K562 (cell line): ENCODE measurements around the gene UBAC2. TPM values are rescaled to one million over a fixed set of nuclear protein-coding genes. Genes with fewer than 3 reads are reported as not detected.

Experiments used
- CREM ChIP-seq: IDR thresholded peaks from 2 replicates; pipeline ENCODE4 v1.6.1; 2014; ENCODE audit warnings: antibody characterized with exemption, low read depth
- ELF1 ChIP-seq: fragments of 200-800 bp; sonication (Bioruptor generic); IDR thresholded peaks from 2 replicates; pipeline ENCODE4 v1.6.1; 2016; ENCODE audit warnings: missing genetic modification characterization, missing compliant biosample characterization
- EP400 ChIP-seq: fragments of 450-650 bp; IDR thresholded peaks from 2 replicates; pipeline ENCODE4 v1.6.1; 2017; ENCODE audit warnings: antibody characterized with exemption, mild to moderate bottlenecking, moderate library complexity
- JUND ChIP-seq, 2 experiments: IDR thresholded peaks; 2 replicates in 1 of 2; 3 replicates in 1 of 2; pipeline ENCODE4 v1.6.1; 2011; ENCODE audit warnings: borderline replicate concordance in 2 of 2, low read depth in 2 of 2, low read length in 2 of 2, improper control_type of control experiment in 1 of 2, missing biosample characterization in 1 of 2, missing genetic modification characterization in 1 of 2, missing genetic modification reagents in 1 of 2
- KDM1A ChIP-seq, 2 experiments: fragments of 450-650 bp; IDR thresholded peaks; 2 replicates each; pipeline ENCODE4 v1.6.1; 2016; ENCODE audit warnings: mild to moderate bottlenecking in 2 of 2
- KLF16 ChIP-seq: IDR thresholded peaks from 2 replicates; pipeline ENCODE4 v1.6.1; 2016; ENCODE audit warnings: antibody characterized with exemption
- NFYB ChIP-seq: IDR thresholded peaks from 2 replicates; pipeline ENCODE4 v1.6.1; 2011; ENCODE audit warnings: mild to moderate bottlenecking, moderate library complexity; ENCODE audit not compliant: insufficient read length; ENCODE audit errors: extremely low read depth
- TCF3 ChIP-seq: sonication (generic); formaldehyde crosslinking; IDR thresholded peaks from 2 replicates; pipeline ENCODE4 v1.4.0; 2020; ENCODE audit warnings: mild to moderate bottlenecking, missing genetic modification reagents
- TCF7 ChIP-seq: sonication (generic); IDR thresholded peaks from 2 replicates; pipeline ENCODE4 v1.6.1; 2016; ENCODE audit warnings: antibody characterized with exemption, borderline replicate concordance
- ZEB2 ChIP-seq: fragments of 450-650 bp; IDR thresholded peaks from 2 replicates; pipeline ENCODE4 v1.6.1; 2016
- ZFP36 ChIP-seq: fragments of 150-350 bp; IDR thresholded peaks from 2 replicates; pipeline ENCODE4 v1.6.1; 2018; ENCODE audit warnings: low read length, low read depth; ENCODE audit not compliant: partially characterized antibody
- ZNF124 ChIP-seq: sonication (generic); formaldehyde crosslinking; IDR thresholded peaks from 2 replicates; pipeline ENCODE4 v1.8.1; 2022; ENCODE audit warnings: missing genetic modification reagents
- ZNF57 ChIP-seq: fragments of 450-650 bp; formaldehyde crosslinking; IDR thresholded peaks from 2 replicates; pipeline ENCODE4 v1.4.0; 2020; ENCODE audit warnings: mild to moderate bottlenecking, moderate library complexity
- polyA plus RNA-seq, 8 experiments: library from polyadenylated mRNA; depleted of rRNA in 4 of 8; stranded (reverse) in 5 of 8; unstranded in 3 of 8; fragments of >200 nt; fragmentation: Nextera tagmentation in 2 of 8; fragmentation: Illumina TruSeq in 1 of 8; extraction: Ambion mirVana in 2 of 8; extraction: Trizol in 1 of 8; gene quantifications; 2 replicates each; pipeline versions ENCODE4 v1.2.1 to v1.2.3, GENCODE V29; 2011 to 2014; ENCODE audit warnings: inconsistent platforms in 1 of 8, missing spikeins in 1 of 8
- total RNA-seq, 7 experiments: library from RNA; depleted of rRNA in 6 of 7; stranded (reverse); fragments of >200 nt in 6 of 7; fragmentation: Illumina TruSeq in 2 of 7; extraction: Trizol in 2 of 7; gene quantifications; 2 replicates each; pipeline versions ENCODE4 v1.2.1 to v1.2.3, GENCODE V29; 2011 to 2021; ENCODE audit warnings: low replicate concordance in 1 of 7
- TF ChIP-seq, protein P1 (sequence below): sonication (generic); formaldehyde crosslinking; IDR thresholded peaks from 2 replicates; pipeline ENCODE4 v1.8.0; 2022; ENCODE audit warnings: mild to moderate bottlenecking, missing genetic modification reagents
- TF ChIP-seq, protein P2 (sequence below): fragments of 200-800 bp; sonication (Bioruptor generic); IDR thresholded peaks from 2 replicates; pipeline ENCODE4 v1.6.1; 2017; ENCODE audit warnings: missing genetic modification characterization, missing compliant biosample characterization
- TF ChIP-seq, protein P3 (sequence below), 3 experiments: fragments of 200-800 bp in 1 of 3; sonication (Bioruptor generic) in 1 of 3; sonication (generic) in 1 of 3; formaldehyde crosslinking in 1 of 3; IDR thresholded peaks; 2 replicates each; pipeline versions ENCODE4 v1.6.1 to v1.8.0; 2016 to 2022; ENCODE audit warnings: mild to moderate bottlenecking in 2 of 3, missing compliant biosample characterization in 2 of 3, missing genetic modification characterization in 2 of 3, missing genetic modification reagents in 1 of 3
- TF ChIP-seq, protein P4 (sequence below): conservative IDR thresholded peaks from 2 replicates; pipeline ENCODE4 v1.6.1; 2011; ENCODE audit warnings: low read depth, mild to moderate bottlenecking, low read length; ENCODE audit not compliant: control insufficient read depth
- TF ChIP-seq, protein P5 (sequence below): sonication (generic); IDR thresholded peaks from 2 replicates; pipeline ENCODE4 v1.6.1; 2016

UBAC2 gene
- total and polyA plus RNA-seq, 9 of the 15 experiments (the other 6 are each of a cell fraction or from before 2014, with no cell fraction given), result 6.0 to 84.1 (median 32.3) TPM

DNA sequence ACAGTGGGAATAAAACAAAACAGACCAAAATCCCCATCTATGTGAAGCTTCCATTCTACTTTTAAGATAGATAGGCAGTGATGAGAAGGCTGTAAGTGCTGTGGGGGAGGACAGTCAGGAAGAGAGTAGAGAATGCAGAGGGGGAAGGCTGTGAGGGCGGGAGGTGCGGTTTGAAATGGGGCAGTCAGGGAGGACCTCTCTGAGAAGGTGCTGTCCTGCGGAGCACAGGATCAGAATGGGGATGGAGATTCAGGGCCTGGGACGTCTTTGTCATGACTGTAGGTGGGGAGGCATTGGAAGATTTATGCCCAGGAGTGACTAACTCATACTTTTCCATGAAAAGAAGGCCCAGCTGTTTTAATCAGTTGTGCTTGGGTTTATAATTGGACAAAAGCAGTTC lies 110.5 kb downstream of the UBAC2 start (continued):
- TF ChIP-seq ZEB2, result peak; percentile 56; the same call in 1 of the 2 replicates
- TF ChIP-seq, protein P1, sequence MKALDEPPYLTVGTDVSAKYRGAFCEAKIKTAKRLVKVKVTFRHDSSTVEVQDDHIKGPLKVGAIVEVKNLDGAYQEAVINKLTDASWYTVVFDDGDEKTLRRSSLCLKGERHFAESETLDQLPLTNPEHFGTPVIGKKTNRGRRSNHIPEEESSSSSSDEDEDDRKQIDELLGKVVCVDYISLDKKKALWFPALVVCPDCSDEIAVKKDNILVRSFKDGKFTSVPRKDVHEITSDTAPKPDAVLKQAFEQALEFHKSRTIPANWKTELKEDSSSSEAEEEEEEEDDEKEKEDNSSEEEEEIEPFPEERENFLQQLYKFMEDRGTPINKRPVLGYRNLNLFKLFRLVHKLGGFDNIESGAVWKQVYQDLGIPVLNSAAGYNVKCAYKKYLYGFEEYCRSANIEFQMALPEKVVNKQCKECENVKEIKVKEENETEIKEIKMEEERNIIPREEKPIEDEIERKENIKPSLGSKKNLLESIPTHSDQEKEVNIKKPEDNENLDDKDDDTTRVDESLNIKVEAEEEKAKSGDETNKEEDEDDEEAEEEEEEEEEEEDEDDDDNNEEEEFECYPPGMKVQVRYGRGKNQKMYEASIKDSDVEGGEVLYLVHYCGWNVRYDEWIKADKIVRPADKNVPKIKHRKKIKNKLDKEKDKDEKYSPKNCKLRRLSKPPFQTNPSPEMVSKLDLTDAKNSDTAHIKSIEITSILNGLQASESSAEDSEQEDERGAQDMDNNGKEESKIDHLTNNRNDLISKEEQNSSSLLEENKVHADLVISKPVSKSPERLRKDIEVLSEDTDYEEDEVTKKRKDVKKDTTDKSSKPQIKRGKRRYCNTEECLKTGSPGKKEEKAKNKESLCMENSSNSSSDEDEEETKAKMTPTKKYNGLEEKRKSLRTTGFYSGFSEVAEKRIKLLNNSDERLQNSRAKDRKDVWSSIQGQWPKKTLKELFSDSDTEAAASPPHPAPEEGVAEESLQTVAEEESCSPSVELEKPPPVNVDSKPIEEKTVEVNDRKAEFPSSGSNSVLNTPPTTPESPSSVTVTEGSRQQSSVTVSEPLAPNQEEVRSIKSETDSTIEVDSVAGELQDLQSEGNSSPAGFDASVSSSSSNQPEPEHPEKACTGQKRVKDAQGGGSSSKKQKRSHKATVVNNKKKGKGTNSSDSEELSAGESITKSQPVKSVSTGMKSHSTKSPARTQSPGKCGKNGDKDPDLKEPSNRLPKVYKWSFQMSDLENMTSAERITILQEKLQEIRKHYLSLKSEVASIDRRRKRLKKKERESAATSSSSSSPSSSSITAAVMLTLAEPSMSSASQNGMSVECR, result no peak
- TF ChIP-seq, protein P2, sequence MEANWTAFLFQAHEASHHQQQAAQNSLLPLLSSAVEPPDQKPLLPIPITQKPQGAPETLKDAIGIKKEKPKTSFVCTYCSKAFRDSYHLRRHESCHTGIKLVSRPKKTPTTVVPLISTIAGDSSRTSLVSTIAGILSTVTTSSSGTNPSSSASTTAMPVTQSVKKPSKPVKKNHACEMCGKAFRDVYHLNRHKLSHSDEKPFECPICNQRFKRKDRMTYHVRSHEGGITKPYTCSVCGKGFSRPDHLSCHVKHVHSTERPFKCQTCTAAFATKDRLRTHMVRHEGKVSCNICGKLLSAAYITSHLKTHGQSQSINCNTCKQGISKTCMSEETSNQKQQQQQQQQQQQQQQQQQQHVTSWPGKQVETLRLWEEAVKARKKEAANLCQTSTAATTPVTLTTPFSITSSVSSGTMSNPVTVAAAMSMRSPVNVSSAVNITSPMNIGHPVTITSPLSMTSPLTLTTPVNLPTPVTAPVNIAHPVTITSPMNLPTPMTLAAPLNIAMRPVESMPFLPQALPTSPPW (CRISPR knock-in tag), result peak; percentile 52
- no peak for TF ChIP-seq ZNF124 (CRISPR knock-in tag)
- TF ChIP-seq ELF1 (tag), result no peak
- TF ChIP-seq, protein P3, sequence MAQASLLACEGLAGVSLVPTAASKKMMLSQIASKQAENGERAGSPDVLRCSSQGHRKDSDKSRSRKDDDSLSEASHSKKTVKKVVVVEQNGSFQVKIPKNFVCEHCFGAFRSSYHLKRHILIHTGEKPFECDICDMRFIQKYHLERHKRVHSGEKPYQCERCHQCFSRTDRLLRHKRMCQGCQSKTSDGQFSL (CRISPR knock-in tag; IDR thresholded peaks at IDR 0.05), result no peak
- TF ChIP-seq, protein P3 (tag; IDR thresholded peaks at IDR 0.05), result no peak
- peak; percentile 41; the same call in 1 of the 2 replicates for TF ChIP-seq CREM
- TF ChIP-seq ZNF57, result no peak
- no peak for TF ChIP-seq TCF3 (CRISPR knock-in tag)
- TF ChIP-seq NFYB, result no peak
- TF ChIP-seq, protein P4, sequence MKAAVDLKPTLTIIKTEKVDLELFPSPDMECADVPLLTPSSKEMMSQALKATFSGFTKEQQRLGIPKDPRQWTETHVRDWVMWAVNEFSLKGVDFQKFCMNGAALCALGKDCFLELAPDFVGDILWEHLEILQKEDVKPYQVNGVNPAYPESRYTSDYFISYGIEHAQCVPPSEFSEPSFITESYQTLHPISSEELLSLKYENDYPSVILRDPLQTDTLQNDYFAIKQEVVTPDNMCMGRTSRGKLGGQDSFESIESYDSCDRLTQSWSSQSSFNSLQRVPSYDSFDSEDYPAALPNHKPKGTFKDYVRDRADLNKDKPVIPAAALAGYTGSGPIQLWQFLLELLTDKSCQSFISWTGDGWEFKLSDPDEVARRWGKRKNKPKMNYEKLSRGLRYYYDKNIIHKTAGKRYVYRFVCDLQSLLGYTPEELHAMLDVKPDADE, result no peak
- TF ChIP-seq, protein P5, sequence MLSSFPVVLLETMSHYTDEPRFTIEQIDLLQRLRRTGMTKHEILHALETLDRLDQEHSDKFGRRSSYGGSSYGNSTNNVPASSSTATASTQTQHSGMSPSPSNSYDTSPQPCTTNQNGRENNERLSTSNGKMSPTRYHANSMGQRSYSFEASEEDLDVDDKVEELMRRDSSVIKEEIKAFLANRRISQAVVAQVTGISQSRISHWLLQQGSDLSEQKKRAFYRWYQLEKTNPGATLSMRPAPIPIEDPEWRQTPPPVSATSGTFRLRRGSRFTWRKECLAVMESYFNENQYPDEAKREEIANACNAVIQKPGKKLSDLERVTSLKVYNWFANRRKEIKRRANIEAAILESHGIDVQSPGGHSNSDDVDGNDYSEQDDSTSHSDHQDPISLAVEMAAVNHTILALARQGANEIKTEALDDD, result peak; percentile 27; the same call in 1 of the 2 replicates
- peak; percentile 92 for TF ChIP-seq ZFP36
- peak; percentile 29; the same call in 1 of the 2 replicates for TF ChIP-seq EP400
- peak; percentile 39 to 70; a peak in 3 of 4 replicates for TF ChIP-seq KDM1A (IDR thresholded peaks at IDR 0.05)
- 0 out of 2 replicates have a peak, but pooled peaks have one; percentile 4 for TF ChIP-seq JUND (IDR thresholded peaks at IDR 0.05; ENCODE audit: borderline replicate concordance, low read depth, low read length)
- TF ChIP-seq JUND (tag; IDR thresholded peaks at IDR 0.05; ENCODE audit: borderline replicate concordance, low read depth, low read length), result peak; percentile 11; the same call in 1 of the 3 replicates
- TF ChIP-seq TCF7, result no peak
- no peak for TF ChIP-seq KLF16
